ENCODE data around the gene YTHDF1. TPM values are rescaled to one million over a fixed set of nuclear protein-coding genes. Genes with fewer than 3 reads are reported as not detected.

The YTHDF1 gene
- total RNA-seq, 1 donor from 2014 or later: 44.0 TPM

GRCh38 chr20:63187338-63188158 is 28.4 kb downstream of the YTHDF1 start:
- DNase-seq (ENCODE audit: extremely low read depth, low read depth, low spot score): no peak

DNA sequence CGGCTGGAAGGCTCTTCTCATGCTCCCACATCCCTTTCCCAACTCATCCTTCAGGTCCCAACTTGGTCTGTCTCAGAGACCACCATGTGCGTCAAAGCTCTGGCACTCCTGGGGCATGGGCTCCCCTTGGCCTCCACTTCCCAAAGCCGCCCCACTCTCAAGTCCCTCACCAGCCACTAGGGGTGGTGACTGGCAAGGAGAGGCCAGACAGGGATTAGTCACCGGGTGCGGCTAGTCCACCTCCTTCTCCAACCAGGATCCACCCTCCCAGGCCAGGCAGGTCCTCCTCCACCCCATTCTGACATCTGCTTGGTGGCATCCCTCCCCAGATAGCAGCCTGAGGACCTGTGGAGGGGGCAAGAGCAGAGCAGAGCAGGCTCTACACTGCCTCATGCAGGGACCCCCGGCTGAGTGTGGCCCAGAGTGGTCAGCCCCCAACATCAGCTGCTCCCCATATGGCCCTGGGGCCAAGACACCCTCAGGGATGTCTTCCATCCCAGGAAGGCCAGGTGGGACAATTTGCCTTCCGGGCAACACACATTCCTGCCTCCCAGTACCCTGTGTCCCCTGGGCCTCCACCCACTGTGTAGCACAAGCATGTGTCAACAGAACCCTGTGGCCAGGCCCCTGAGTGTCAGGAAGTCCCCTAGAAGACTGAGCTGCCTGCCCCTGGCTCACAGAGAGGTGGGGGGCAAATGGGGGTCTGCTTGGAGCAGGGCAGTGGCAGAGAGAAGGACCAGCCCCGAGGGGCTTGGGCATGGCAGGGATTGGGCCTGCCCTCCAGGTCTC is 29.2 kb downstream of the YTHDF1 start:
- no peak for DNase-seq (ENCODE audit: extremely low read depth, low read depth, low spot score)

- DNase-seq (ENCODE audit: extremely low read depth, low read depth, low spot score): no peak
Observed at GRCh38 chr20:63186084-63186483, 29.8 kb downstream of the YTHDF1 start.

DNA sequence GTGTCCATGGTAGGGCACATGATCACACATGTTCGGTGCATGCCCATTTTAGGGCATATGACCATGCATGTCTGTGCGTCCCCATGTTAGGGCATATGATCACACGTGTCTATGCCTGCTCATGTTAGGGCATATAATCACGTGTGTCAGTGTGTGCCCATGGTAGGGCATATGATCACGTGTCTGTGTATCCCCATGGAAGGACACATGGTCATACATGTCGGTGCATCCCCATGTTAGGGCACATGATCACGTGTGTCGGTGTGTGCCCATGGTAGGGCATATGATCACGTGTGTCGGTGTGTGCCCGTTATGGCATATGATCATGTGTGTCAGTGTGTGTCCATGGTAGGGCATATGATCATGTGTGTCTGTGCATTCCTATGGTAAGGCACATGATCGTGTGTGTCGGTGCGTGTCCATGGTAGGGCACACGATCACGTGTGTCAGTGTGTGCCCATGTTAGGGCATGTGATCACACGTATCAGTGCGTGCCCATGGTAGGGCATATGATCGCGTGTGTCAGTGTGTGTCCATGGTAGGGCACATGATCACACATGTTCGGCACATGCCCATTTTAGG is 30.6 kb downstream of the YTHDF1 start:
- no peak for DNase-seq (ENCODE audit: extremely low read depth, low read depth, low spot score)

DNA sequence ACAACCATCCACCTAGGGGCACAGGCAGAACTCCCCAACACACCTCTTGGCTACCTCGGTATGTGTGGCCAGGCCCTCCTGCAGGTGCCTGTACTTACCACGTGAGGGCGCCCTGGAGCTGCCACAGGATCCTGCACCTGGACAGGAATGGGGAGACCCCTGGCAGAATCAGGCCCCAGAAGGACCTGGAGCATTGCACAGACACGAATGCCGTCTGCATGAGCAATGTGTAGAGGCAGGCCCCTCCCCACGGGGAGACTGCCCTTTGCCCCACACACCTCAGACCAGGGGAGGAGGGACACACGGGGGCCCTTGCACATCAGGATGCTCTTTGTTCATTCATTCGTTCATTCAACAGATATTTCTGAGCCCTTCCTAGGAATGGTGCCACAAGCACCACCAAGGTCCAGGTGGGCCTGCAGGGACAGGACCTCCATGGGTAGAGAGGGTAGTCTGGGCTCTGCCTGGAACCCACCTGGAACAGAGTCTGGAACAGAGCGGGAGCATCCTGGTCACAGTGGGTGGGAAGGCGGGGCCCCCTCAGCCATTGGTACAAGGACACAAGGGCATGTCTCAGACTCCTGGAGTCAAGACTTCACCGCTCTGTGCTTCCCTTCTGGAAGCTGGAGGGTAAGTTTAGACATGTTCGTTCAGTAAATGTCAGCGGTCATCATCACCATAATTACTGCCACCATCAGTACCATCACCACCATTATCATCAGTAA is 32.3 kb downstream of the YTHDF1 start:
- no peak for DNase-seq (ENCODE audit: extremely low read depth, low read depth, low spot score)

GRCh38 chr20:63182946-63183415 is 33.0 kb downstream of the YTHDF1 start:
- DNase-seq (ENCODE audit: extremely low read depth, low read depth, low spot score): no peak

DNA sequence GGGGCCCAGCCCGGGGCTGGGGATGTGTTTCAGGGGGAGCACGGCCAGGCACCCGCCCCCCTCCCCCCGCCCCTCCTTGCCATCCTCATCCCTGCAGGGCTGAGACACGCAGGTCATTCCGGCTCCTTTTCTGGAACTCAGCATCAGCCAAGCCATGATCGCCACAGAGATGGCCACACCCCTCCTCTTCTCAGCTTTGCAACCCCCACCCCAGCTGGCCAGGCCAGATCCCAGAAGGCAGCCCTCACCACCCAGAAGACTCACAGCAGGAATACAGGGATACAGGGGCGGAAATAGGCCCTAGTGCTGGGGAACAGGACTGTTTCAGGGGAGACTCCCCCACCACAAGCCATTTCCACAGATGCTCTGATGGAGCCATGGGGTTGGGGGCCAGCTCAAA is 33.5 kb downstream of the YTHDF1 start:
- DNase-seq (ENCODE audit: extremely low read depth, low read depth, low spot score): no peak

GRCh38 chr20:63181226-63181625 is 34.7 kb downstream of the YTHDF1 start:
- no peak for DNase-seq (ENCODE audit: extremely low read depth, low read depth, low spot score)

- DNase-seq (ENCODE audit: extremely low read depth, low read depth, low spot score): no peak
Observed at GRCh38 chr20:63180569-63181185, 35.3 kb downstream of the YTHDF1 start.

DNA sequence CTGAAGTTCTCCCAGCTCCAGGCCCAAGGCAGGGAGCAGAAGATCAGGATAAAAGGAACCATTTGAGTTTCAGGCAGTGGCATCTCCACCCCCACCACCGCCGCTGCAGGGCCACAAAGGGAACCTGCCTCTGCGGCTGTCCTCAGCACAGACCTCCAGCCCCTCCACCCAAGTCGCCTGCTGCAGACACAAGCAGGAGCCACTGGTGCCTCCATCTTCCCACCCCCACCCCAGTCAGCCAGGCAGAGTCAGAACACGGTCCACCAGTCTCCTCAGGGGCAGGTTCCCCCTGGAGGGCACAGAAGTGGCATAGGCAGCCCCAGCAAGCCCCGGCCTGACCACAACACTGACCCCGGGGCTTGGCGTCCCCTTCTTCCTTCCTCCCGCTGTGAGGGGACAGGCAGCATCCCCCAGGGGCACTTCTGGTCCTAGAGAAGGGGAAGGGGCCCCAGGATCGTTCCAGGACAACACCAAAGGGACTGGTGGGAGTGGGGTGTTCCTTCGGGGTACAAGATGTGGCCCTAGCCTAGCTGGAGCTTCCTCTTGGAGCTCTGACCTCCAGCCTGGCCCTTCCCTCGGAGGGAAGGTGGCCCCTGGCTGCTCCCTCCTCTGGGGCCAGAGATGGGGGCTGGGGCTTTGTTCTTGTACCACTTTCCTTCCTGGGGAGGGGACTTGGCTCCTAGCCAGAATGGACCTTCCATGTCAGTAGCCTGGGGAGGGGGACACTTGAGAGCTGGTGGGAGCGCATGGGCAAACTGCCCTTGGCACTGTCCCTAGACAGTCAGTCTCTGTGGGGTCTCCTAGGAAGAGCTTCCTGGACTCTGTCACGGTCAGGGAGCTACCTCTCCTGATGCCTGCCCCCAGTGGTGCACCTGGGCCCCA is 36.0 kb downstream of the YTHDF1 start:
- DNase-seq (ENCODE audit: extremely low read depth, low read depth, low spot score): no peak

DNA sequence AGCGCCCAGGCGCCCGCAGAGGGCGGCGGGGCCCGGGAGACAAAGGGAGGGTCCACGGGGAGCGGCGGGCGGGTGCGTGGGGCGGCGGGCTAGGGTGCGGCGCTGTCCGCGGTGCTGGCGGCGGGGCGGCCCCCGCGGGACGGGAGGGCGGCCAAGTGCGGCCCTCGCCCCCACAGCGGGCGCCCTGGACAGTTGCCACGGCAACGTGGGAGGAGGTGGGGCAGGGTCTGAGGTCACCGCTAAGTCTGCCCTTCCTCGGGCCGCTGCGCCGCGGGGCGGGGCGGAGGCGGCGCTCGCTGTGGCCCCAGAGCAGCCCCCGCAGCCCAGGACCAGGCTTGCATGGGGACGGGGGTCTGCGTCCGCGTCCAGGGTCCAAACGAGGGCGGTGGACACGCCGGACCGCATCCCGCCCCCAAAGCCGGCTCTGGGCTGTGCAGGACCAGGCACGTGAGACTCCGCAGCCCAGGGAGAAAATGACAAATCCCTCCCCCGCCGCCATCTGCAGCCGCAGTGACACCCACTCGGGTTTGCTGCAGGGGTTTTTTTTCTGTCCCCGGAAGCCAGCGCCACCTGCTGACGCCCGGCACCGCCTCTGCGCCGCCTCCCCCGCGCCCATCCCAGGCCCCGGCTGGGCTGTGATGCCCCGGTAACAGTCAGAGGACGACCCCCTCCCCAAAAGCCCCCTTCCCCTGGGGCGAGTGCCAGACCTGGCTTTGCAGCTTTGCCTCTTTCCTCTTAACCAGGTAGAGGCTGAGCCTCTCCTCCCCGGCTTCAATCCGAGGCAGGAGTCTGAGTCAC is 36.8 kb downstream of the YTHDF1 start:
- DNase-seq (ENCODE audit: extremely low read depth, low read depth, low spot score): no peak

DNA sequence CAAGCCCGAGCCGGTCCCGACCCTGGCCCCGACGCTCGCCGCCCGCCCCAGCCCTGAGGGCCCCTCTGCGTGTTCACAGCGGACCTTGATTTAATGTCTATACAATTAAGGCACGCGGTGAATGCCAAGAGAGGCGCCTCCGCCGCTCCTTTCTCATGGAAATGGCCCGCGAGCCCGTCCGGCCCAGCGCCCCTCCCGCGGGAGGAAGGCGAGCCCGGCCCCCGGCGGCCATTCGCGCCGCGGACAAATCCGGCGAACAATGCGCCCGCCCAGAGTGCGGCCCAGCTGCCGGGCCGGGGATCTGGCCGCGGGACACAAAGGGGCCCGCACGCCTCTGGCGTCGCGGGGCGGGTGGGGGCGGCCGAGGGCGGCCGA is 37.5 kb downstream of the YTHDF1 start:
- no peak for DNase-seq (ENCODE audit: extremely low read depth, low read depth, low spot score)

DNA sequence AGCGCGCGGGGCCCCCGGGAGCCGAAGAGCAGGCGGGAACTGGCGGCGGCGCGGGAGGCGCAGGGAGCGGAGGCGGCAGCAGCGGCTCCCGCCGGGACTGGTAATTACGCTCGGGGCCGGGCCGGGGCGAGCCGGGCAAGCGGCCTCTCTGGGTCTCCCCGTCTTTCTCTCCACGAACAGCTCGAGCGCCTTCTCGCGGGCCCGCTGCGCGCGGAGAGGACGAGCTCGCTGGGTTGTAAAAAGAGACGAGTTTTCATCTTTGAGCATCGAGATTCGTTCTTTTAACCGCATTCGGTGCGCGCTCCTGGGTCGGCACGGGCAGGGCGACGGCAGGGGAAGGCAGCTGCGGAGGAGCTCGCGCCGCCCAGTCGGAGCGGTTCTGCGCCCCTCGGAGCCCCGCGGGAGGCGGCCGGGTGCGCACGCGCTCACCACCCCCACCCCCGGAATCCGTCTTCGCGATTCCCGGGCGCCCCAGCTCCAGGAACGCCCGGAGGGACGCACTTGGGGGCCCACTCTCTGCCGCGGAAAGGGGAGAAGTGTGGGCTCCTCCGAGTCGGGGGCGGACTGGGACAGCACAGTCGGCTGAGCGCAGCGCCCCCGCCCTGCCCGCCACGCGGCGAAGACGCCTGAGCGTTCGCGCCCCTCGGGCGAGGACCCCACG is 38.0 kb downstream of the YTHDF1 start:
- no peak for DNase-seq (ENCODE audit: extremely low read depth, low read depth, low spot score)

- DNase-seq (ENCODE audit: extremely low read depth, low read depth, low spot score): no peak
Observed at GRCh38 chr20:63177134-63177784, 38.7 kb downstream of the YTHDF1 start.

DNA sequence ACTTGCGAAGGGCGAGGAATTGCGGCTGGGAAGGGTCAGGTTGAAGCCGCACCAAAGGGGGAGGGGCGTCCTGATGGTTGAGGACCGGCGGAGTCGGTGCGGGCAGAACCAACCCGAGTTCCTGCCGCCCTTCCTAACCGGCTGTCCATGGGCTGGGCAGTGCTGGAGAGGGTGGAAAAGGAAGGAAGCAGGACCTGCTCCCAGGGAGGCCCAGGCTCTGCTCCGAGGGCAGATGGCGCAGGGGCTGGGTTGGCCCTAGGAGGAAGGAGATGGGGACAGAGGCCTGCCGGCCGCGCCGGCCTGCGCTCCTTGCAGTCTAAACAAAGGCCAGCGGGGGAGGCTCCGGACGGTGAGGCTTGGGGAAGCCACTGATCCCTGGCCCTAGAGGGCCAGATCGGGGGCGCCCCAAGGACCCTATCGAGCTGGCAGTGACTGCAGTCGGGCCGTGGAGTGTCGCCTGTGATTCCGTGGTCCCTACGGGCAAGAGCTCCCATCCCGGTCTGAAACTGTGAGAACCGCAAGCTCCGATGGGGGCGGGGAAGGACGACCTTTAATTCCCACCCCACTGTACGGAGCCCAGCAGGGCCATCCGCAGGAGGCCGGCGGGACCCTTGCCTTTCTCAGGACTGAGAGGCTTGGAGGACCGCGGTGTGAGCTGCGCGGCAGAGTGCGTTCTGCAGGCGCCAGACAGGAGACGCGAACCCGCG is 39.4 kb downstream of the YTHDF1 start:
- no peak for DNase-seq (ENCODE audit: extremely low read depth, low read depth, low spot score)

- no peak for DNase-seq (ENCODE audit: extremely low read depth, low read depth, low spot score)
Observed at GRCh38 chr20:63176034-63176426, 39.9 kb downstream of the YTHDF1 start.

All from glomerular endothelial cell (primary cell).